Measurements from ENCODE around the gene FRAT2. TPM values are rescaled to one million over a fixed set of nuclear protein-coding genes. Genes with fewer than 3 reads are reported as not detected.

FRAT2 gene
- total RNA-seq, 1 donor from 2014 or later = 11.3 TPM

GRCh38 chr10:97321804-97322190, 12.7 kb downstream of the FRAT2 start:
- FAIRE-seq (no peak), DNase-seq (ENCODE audit: low read depth) (no peak)
- Histone ChIP-seq H3K27me3 (ENCODE audit: control insufficient read depth, insufficient read depth, low read length) (no peaks in the 10 kb centered on the region), H3K4me3 (ENCODE audit: low read depth, low read length) (no peak overlapping the region), H3K36me3 (ENCODE audit: control insufficient read depth, insufficient read depth, low read length) (no peaks in the 10 kb centered on the region)
- TF ChIP-seq CTCF (IDR thresholded peaks at IDR 0.05; ENCODE audit: insufficient read depth, low read length, severe bottlenecking) = no peak

GRCh38 chr10:97321032-97321803, 13.3 kb downstream of the FRAT2 start:
- FAIRE-seq = no peak
- no peak overlapping the region for H3K4me3 ChIP-seq (ENCODE audit: low read depth, low read length)

GRCh38 chr10:97320480-97321031, 14.0 kb downstream of the FRAT2 start:
- Histone ChIP-seq H3K4me3 (ENCODE audit: low read depth, low read length) (no peak overlapping the region), H3K36me3 (ENCODE audit: control insufficient read depth, insufficient read depth, low read length) (no peaks in the 10 kb centered on the region), H3K27me3 (ENCODE audit: control insufficient read depth, insufficient read depth, low read length) (no peaks in the 10 kb centered on the region)
- no peak for TF ChIP-seq CTCF (IDR thresholded peaks at IDR 0.05; ENCODE audit: insufficient read depth, low read length, severe bottlenecking)
- FAIRE-seq (no peak), DNase-seq (ENCODE audit: low read depth) (no peak)

More at GRCh38 chr10:97321032-97321803, 13.3 kb downstream of the FRAT2 start:
- Histone ChIP-seq H3K27me3 (ENCODE audit: control insufficient read depth, insufficient read depth, low read length) (no peaks in the 10 kb centered on the region), H3K36me3 (ENCODE audit: control insufficient read depth, insufficient read depth, low read length) (no peaks in the 10 kb centered on the region)
- TF ChIP-seq CTCF (IDR thresholded peaks at IDR 0.05; ENCODE audit: insufficient read depth, low read length, severe bottlenecking) = no peak
- DNase-seq (ENCODE audit: low read depth) = no peak

GRCh38 chr10:97319671-97320479, 14.7 kb downstream of the FRAT2 start:
- DNase-seq (ENCODE audit: low read depth) = peak; percentile 7
- Histone ChIP-seq H3K4me3 (ENCODE audit: low read depth, low read length) (peak overlapping the region; percentile 76), H3K36me3 (ENCODE audit: control insufficient read depth, insufficient read depth, low read length) (no peaks in the 10 kb centered on the region), H3K27me3 (ENCODE audit: control insufficient read depth, insufficient read depth, low read length) (no peaks in the 10 kb centered on the region)
- TF ChIP-seq CTCF (IDR thresholded peaks at IDR 0.05; ENCODE audit: insufficient read depth, low read length, severe bottlenecking) = no peak
- FAIRE-seq = no peak

GRCh38 chr10:97318772-97319651, 15.5 kb downstream of the FRAT2 start, which contains the start of gene FRAT1:
FRAT1 (plus strand) TSS chr10:97319271; CDS start chr10:97319454, 183 bp downstream.
- no peak for TF ChIP-seq CTCF (IDR thresholded peaks at IDR 0.05; ENCODE audit: insufficient read depth, low read length, severe bottlenecking)
- no peaks in the 10 kb centered on the region for H3K36me3 ChIP-seq (ENCODE audit: control insufficient read depth, insufficient read depth, low read length)
- DNase-seq (ENCODE audit: low read depth) (peak; percentile 83), FAIRE-seq (no peak)
- H3K4me3 ChIP-seq (ENCODE audit: low read depth, low read length) = peak within 1 kb of the TSS; percentile 76
- no peaks in the 10 kb centered on the region for H3K27me3 ChIP-seq (ENCODE audit: control insufficient read depth, insufficient read depth, low read length)

All from bronchial epithelial cell (primary cell).